ENCODE results near the gene FAM136A. TPM values are rescaled to one million over a fixed set of nuclear protein-coding genes. Genes with fewer than 3 reads are reported as not detected.

Gene FAM136A
- total RNA-seq, 2 experiments from 2014 or later = 45.5 to 51.0 TPM

- ATAC-seq (peak; percentile 99), DNase-seq (peak; percentile 99)
- H3K9me3 Mint-ChIP-seq (ENCODE audit: insufficient read depth) = no peaks in the 10 kb centered on the region
- POLR2A ChIA-PET = interaction anchor here (0.5 to 4.3 kb wide), 4 partner anchors 10 to 57 kb away, joined by 3 to 35 read pairs (median 17); partner anchors contain the start of genes C2orf42, PCYOX1 and SNRPG
- H3K4me3 Mint-ChIP-seq = peak within 1 kb of the TSS; percentile 99
- H3K27ac Mint-ChIP-seq = peak within 1 kb of the TSS; percentile 98
- H3K4me1 Mint-ChIP-seq (ENCODE audit: low read depth) = peaks cover 36% of the 10 kb centered on the region
- CTCF ChIA-PET = interaction anchor here (0.7 to 0.9 kb wide), 2 partner anchors 45 to 53 kb away, joined by 4 read pairs; partner anchors contain the start of genes FAM136A and SNRPG
- no peaks in the 10 kb centered on the region for H3K27me3 Mint-ChIP-seq (ENCODE audit: low read depth)
- H3K36me3 Mint-ChIP-seq (ENCODE audit: low read depth) = peaks cover 35% of the 10 kb centered on the region
These were observed 53.6 kb downstream of the FAM136A start, which contains the start of gene TIA1 for GRCh38 chr2:70248181-70248847. Gene TIA1 (minus strand): TSS chr2:70248628. CDS start chr2:70248430, 198 bp downstream.

- Mint-ChIP-seq H3K4me1 (ENCODE audit: low read depth) (peaks cover 39% of the 10 kb centered on the region), H3K27me3 (ENCODE audit: low read depth) (no peaks in the 10 kb centered on the region), H3K9me3 (ENCODE audit: insufficient read depth) (no peaks in the 10 kb centered on the region), H3K4me3 (peak overlapping the region; percentile 99), H3K27ac (peak overlapping the region; percentile 98), H3K36me3 (ENCODE audit: low read depth) (peaks cover 39% of the 10 kb centered on the region)
- ATAC-seq (no peak), DNase-seq (no peak)
- ChIA-PET POLR2A (interaction anchor here (0.7 to 4.3 kb wide), 6 partner anchors 10 to 57 kb away, joined by 3 to 35 read pairs (median 4); partner anchors contain the start of genes C2orf42, FAM136A, PCYOX1 and SNRPG), CTCF (interaction anchor here (0.9 to 1.3 kb wide), 5 partner anchors 11 to 333 kb away, joined by 3 to 7 read pairs (median 3); partner anchors contain the start of genes FAM136A, MXD1 and PCYOX1)
These were observed 54.3 kb downstream of the FAM136A start for GRCh38 chr2:70247364-70248180.

Small RNA genes lying within 50 kb of the gene (microRNA-seq; reads per million reads assigned to microRNA genes)
- not detected for gene MIR1285-2

Other genes starting within 250 kb of the FAM136A start
- 100 to 1,000 TPM; 516 to 518 TPM for gene PCBP1, start 214.6 kb downstream of the FAM136A start, total RNA-seq
- gene C2orf42, start 111.0 kb downstream of the FAM136A start, total RNA-seq = 10 to 100 TPM; 23.0 to 29.4 TPM
- 100 to 1,000 TPM; 119 to 125 TPM for gene TIA1, start 53.4 kb downstream of the FAM136A start, total RNA-seq
- 10 to 100 TPM; 14.5 to 15.2 TPM for gene PCYOX1, start 43.9 kb downstream of the FAM136A start, total RNA-seq
- 100 to 1,000 TPM; 385 to 389 TPM for gene SNRPG, start 8.3 kb downstream of the FAM136A start, total RNA-seq

All from activated CD8-positive, alpha-beta T cell treated with anti-CD3 and anti-CD28 coated beads, Interleukin-2, amount 10 ng/mL, durations not matched to agents 7 days and 5 days (primary cell).